HepG2 (cell line): ENCODE data around the gene TSHZ2. TPM values are rescaled to one million over a fixed set of nuclear protein-coding genes. Genes with fewer than 3 reads are reported as not detected.

ENCODE experiments used
- ASH2L ChIP-seq: fragments of 300-600, 200-600 bp; sonication (generic); IDR thresholded peaks from 2 replicates; pipeline ENCODE4 v1.7.0; 2017; ENCODE audit warnings: low read depth, mild to moderate bottlenecking, moderate library complexity, mixed read lengths, low read length; ENCODE audit not compliant: insufficient read length
- CHD2 ChIP-seq: IDR thresholded peaks from 2 replicates; pipeline ENCODE4 v1.6.1; 2011; ENCODE audit warnings: low read depth, low read length, improper control_type of control experiment
- ETV6 ChIP-seq: sonication (generic); formaldehyde crosslinking; conservative IDR thresholded peaks from 2 replicates; pipeline ENCODE4 v1.4.0; 2020; ENCODE audit warnings: missing genetic modification reagents
- HNF1A ChIP-seq, 2 experiments: sonication (generic) in 1 of 2; formaldehyde crosslinking in 1 of 2; IDR thresholded peaks; 2 replicates each; pipeline versions ENCODE4 v1.4.0 to v1.6.1; 2016 to 2020; ENCODE audit warnings: borderline replicate concordance in 1 of 2, low read depth in 1 of 2, mild to moderate bottlenecking in 1 of 2, missing genetic modification reagents in 1 of 2
- NPAS2 ChIP-seq: sonication (generic); formaldehyde crosslinking; IDR thresholded peaks from 2 replicates; pipeline ENCODE4 v1.8.0; 2022; ENCODE audit warnings: mild to moderate bottlenecking, missing genetic modification reagents, borderline replicate concordance
- SKI ChIP-seq: fragments of 450-650 bp; IDR thresholded peaks from one replicate; pipeline ENCODE4 v1.6.1; 2018; ENCODE audit warnings: mild to moderate bottlenecking; ENCODE audit not compliant: partially characterized antibody
- SP140L ChIP-seq: sonication (generic); formaldehyde crosslinking; IDR thresholded peaks from 2 replicates; pipeline ENCODE4 v1.4.0; 2020; ENCODE audit warnings: missing genetic modification reagents, borderline replicate concordance
- ZFP36L2 ChIP-seq: sonication (generic); formaldehyde crosslinking; IDR thresholded peaks from 2 replicates; pipeline ENCODE4 v1.4.0; 2020; ENCODE audit warnings: missing genetic modification reagents
- ZFP62 ChIP-seq: sonication (generic); formaldehyde crosslinking; IDR thresholded peaks from 2 replicates; pipeline ENCODE4 v1.4.0; 2020; ENCODE audit warnings: missing genetic modification reagents
- ZKSCAN1 ChIP-seq: fragments of 150-350 bp; IDR thresholded peaks from 2 replicates; pipeline ENCODE4 v1.6.1; 2014; ENCODE audit warnings: low read length
- ZNF766 ChIP-seq: sonication (generic); formaldehyde crosslinking; IDR thresholded peaks from 2 replicates; pipeline ENCODE4 v1.5.0; 2020; ENCODE audit warnings: missing genetic modification reagents, borderline replicate concordance
- polyA plus RNA-seq, 8 experiments: library from polyadenylated mRNA; depleted of rRNA in 3 of 8; stranded (reverse) in 7 of 8; unstranded in 1 of 8; fragments of >200 nt; fragmentation: Illumina TruSeq in 4 of 8; extraction: Trizol in 4 of 8; gene quantifications; 2 replicates each; pipeline versions ENCODE4 v1.2.1 to v1.2.3, GENCODE V29; 2011 to 2016; ENCODE audit warnings: low read depth in 4 of 8, missing spikeins in 1 of 8, mixed read lengths in 1 of 8; ENCODE audit not compliant: insufficient read depth in 1 of 8
- total RNA-seq, 5 experiments: library from RNA; depleted of rRNA; stranded (reverse); fragments of >200 nt; fragmentation: Illumina TruSeq; extraction: Trizol; gene quantifications; 2 replicates each; pipeline ENCODE4 v1.2.3, GENCODE V29; 2016; ENCODE audit warnings: low read depth in 1 of 5
- TF ChIP-seq, protein P1 (sequence below): sonication (generic); formaldehyde crosslinking; IDR thresholded peaks from 2 replicates; pipeline ENCODE4 v1.9.0; 2021; ENCODE audit warnings: missing genetic modification reagents, borderline replicate concordance
- TF ChIP-seq, protein P2 (sequence below): sonication (generic); formaldehyde crosslinking; IDR thresholded peaks from 2 replicates; pipeline ENCODE4 v1.4.0; 2020; ENCODE audit warnings: mild to moderate bottlenecking, missing genetic modification reagents, borderline replicate concordance
- TF ChIP-seq, protein P3 (sequence below): sonication (generic); formaldehyde crosslinking; IDR thresholded peaks from 2 replicates; pipeline ENCODE4 v1.9.0; 2022; ENCODE audit warnings: missing genetic modification reagents, mild to moderate bottlenecking, borderline replicate concordance

TSHZ2 gene
- total and polyA plus RNA-seq, 2 of the 13 experiments (the other 11 are each of a cell fraction or from before 2014, with no cell fraction given), result 0.01 TPM; not detected in 1

DNA sequence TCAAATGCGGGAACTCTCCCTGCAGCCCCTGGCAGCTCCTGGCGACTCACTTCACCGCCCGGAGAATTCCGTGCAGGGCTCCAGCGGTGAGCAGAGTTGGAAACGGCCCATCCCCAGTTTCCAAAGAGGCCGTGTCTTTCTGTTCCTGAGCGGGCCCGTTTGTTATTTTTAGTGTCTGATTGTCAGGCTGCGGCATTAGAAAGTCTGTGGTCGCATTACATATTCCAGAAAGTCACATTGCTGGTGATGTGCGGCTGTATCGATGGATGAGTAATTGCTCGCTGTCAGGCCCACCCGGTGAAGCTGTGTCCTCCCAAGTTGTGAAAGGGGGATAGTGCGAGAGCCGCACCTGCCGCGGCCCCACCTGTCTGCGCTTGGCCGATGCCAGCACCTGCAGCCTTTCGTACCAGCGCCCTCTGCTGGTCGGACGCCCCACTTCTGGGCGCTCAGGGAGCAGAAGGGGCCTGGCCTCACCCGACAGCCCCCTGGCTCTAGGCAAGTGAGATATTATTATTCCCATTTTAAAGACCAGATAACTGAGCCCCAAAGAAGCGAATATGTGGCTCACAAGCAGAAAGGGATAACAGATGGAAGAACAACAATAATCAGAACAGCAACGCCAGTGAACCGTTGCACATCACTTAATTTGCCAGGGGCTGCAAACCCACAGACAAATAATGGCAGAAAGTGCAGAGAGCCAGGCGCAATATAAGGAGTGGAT lies 244.9 kb downstream of the TSHZ2 start (continued):
- TF ChIP-seq, protein P1, sequence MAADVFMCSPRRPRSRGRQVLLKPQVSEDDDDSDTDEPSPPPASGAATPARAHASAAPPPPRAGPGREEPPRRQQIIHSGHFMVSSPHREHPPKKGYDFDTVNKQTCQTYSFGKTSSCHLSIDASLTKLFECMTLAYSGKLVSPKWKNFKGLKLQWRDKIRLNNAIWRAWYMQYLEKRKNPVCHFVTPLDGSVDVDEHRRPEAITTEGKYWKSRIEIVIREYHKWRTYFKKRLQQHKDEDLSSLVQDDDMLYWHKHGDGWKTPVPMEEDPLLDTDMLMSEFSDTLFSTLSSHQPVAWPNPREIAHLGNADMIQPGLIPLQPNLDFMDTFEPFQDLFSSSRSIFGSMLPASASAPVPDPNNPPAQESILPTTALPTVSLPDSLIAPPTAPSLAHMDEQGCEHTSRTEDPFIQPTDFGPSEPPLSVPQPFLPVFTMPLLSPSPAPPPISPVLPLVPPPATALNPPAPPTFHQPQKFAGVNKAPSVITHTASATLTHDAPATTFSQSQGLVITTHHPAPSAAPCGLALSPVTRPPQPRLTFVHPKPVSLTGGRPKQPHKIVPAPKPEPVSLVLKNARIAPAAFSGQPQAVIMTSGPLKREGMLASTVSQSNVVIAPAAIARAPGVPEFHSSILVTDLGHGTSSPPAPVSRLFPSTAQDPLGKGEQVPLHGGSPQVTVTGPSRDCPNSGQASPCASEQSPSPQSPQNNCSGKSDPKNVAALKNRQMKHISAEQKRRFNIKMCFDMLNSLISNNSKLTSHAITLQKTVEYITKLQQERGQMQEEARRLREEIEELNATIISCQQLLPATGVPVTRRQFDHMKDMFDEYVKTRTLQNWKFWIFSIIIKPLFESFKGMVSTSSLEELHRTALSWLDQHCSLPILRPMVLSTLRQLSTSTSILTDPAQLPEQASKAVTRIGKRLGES, result no peak
- TF ChIP-seq, protein P2, sequence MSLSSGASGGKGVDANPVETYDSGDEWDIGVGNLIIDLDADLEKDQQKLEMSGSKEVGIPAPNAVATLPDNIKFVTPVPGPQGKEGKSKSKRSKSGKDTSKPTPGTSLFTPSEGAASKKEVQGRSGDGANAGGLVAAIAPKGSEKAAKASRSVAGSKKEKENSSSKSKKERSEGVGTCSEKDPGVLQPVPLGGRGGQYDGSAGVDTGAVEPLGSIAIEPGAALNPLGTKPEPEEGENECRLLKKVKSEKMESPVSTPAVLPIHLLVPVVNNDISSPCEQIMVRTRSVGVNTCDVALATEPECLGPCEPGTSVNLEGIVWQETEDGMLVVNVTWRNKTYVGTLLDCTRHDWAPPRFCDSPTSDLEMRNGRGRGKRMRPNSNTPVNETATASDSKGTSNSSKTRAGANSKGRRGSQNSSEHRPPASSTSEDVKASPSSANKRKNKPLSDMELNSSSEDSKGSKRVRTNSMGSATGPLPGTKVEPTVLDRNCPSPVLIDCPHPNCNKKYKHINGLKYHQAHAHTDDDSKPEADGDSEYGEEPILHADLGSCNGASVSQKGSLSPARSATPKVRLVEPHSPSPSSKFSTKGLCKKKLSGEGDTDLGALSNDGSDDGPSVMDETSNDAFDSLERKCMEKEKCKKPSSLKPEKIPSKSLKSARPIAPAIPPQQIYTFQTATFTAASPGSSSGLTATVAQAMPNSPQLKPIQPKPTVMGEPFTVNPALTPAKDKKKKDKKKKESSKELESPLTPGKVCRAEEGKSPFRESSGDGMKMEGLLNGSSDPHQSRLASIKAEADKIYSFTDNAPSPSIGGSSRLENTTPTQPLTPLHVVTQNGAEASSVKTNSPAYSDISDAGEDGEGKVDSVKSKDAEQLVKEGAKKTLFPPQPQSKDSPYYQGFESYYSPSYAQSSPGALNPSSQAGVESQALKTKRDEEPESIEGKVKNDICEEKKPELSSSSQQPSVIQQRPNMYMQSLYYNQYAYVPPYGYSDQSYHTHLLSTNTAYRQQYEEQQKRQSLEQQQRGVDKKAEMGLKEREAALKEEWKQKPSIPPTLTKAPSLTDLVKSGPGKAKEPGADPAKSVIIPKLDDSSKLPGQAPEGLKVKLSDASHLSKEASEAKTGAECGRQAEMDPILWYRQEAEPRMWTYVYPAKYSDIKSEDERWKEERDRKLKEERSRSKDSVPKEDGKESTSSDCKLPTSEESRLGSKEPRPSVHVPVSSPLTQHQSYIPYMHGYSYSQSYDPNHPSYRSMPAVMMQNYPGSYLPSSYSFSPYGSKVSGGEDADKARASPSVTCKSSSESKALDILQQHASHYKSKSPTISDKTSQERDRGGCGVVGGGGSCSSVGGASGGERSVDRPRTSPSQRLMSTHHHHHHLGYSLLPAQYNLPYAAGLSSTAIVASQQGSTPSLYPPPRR, result no peak
- TF ChIP-seq ZFP62 (CRISPR knock-in tag), result no peak
- TF ChIP-seq ZFP36L2 (CRISPR knock-in tag), result no peak
- no peak for TF ChIP-seq ASH2L
- no peak for TF ChIP-seq ZNF766 (CRISPR knock-in tag)
- no peak for TF ChIP-seq SP140L (CRISPR knock-in tag)
- no peak for TF ChIP-seq ZKSCAN1
- TF ChIP-seq HNF1A (IDR thresholded peaks at IDR 0.05; ENCODE audit: low read depth), result no peak
- TF ChIP-seq HNF1A (CRISPR knock-in tag; IDR thresholded peaks at IDR 0.05; ENCODE audit: borderline replicate concordance), result no peak
- no peak for TF ChIP-seq NPAS2 (CRISPR knock-in tag)
- TF ChIP-seq, protein P3, sequence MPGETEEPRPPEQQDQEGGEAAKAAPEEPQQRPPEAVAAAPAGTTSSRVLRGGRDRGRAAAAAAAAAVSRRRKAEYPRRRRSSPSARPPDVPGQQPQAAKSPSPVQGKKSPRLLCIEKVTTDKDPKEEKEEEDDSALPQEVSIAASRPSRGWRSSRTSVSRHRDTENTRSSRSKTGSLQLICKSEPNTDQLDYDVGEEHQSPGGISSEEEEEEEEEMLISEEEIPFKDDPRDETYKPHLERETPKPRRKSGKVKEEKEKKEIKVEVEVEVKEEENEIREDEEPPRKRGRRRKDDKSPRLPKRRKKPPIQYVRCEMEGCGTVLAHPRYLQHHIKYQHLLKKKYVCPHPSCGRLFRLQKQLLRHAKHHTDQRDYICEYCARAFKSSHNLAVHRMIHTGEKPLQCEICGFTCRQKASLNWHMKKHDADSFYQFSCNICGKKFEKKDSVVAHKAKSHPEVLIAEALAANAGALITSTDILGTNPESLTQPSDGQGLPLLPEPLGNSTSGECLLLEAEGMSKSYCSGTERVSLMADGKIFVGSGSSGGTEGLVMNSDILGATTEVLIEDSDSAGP, result peak; percentile 64
- no peak for TF ChIP-seq CHD2
- TF ChIP-seq SKI, result no peak
- 0 out of 2 replicates have a peak, but pooled peaks have one; percentile 30 for TF ChIP-seq ETV6 (CRISPR knock-in tag)
